Measurements from ENCODE around the gene GPR32. TPM values are rescaled to one million over a fixed set of nuclear protein-coding genes. Genes with fewer than 3 reads are reported as not detected.
A peak's percentile ranks its signal among the peaks of the same experiment; 100 is the strongest.
"Not testable (repeated sequence)": the region's sequence is repeated elsewhere in the genome, so short reads cannot be mapped to it uniquely, and the experiment has no call there.

GPR32 gene
- total RNA-seq, 2 experiments from 2014 or later, result not detected

GRCh38 chr19:50778906-50779430 is 8.7 kb downstream of the GPR32 start:
- Mint-ChIP-seq H3K36me3 (ENCODE audit: low read depth) (no peaks in the 10 kb centered on the region), H3K4me1 (peaks cover 11% of the 10 kb centered on the region), H3K27me3 (peaks cover 49% of the 10 kb centered on the region), H3K9me3 (no peaks in the 10 kb centered on the region), H3K4me3 (no peak overlapping the region), H3K27ac (no peak overlapping the region)
- CTCF ChIA-PET, result interaction anchor here (0.9 kb wide), 1 partner anchor 415 kb away, joined by 5 read pairs; no protein-coding TSS in a partner anchor
- POLR2A ChIA-PET, result interaction anchor here (1.3 kb wide), 1 partner anchor 54 kb away, joined by 5 read pairs; no protein-coding TSS in a partner anchor
- DNase-seq, result no peak

- Mint-ChIP-seq H3K4me3 (no peak overlapping the region), H3K4me1 (peaks cover 11% of the 10 kb centered on the region), H3K36me3 (ENCODE audit: low read depth) (no peaks in the 10 kb centered on the region), H3K27me3 (peaks cover 49% of the 10 kb centered on the region), H3K9me3 (no peaks in the 10 kb centered on the region), H3K27ac (no peak overlapping the region)
- ChIA-PET POLR2A (interaction anchor here (0.6 to 1.3 kb wide), 2 partner anchors 47 to 55 kb away, joined by 5 read pairs; no protein-coding TSS in a partner anchor), CTCF (interaction anchor here (0.9 to 2.5 kb wide), 2 partner anchors 223 to 415 kb away, joined by 5 to 7 read pairs; no protein-coding TSS in a partner anchor)
- DNase-seq, result no peak
Observed at GRCh38 chr19:50779504-50780457, 9.5 kb downstream of the GPR32 start.

- H3K27ac Mint-ChIP-seq, result no peak overlapping the region
- H3K9me3 Mint-ChIP-seq, result no peaks in the 10 kb centered on the region
- DNase-seq, result no peak
- H3K4me1 Mint-ChIP-seq, result peaks cover 11% of the 10 kb centered on the region
- no peak overlapping the region for H3K4me3 Mint-ChIP-seq
- ChIA-PET POLR2A (no interaction called here), CTCF (interaction anchor here (1.2 to 2.5 kb wide), 2 partner anchors 12 to 224 kb away, joined by 5 to 7 read pairs; no protein-coding TSS in a partner anchor)
- peaks cover 47% of the 10 kb centered on the region for H3K27me3 Mint-ChIP-seq
- no peaks in the 10 kb centered on the region for H3K36me3 Mint-ChIP-seq (ENCODE audit: low read depth)
Observed at GRCh38 chr19:50780753-50781435, 10.6 kb downstream of the GPR32 start.

- H3K4me3 Mint-ChIP-seq; DNase-seq; H3K9me3 Mint-ChIP-seq; H3K36me3 Mint-ChIP-seq (ENCODE audit: low read depth); H3K27ac Mint-ChIP-seq: not testable (repeated sequence)
- CTCF ChIA-PET, result interaction anchor here (0.6 to 1.4 kb wide), 4 partner anchors 11 to 427 kb away, joined by 3 to 4 read pairs (median 4); no protein-coding TSS in a partner anchor
- peaks cover 11% of the 10 kb centered on the region for H3K4me1 Mint-ChIP-seq
- H3K27me3 Mint-ChIP-seq, result peaks cover 26% of the 10 kb centered on the region
- POLR2A ChIA-PET, result interaction anchor here (0.6 kb wide), 1 partner anchor 176 kb away, joined by 10 read pairs; no protein-coding TSS in a partner anchor
Observed at GRCh38 chr19:50783848-50784152, 13.5 kb downstream of the GPR32 start.

- Mint-ChIP-seq H3K4me3 (no peak overlapping the region), H3K4me1 (peaks cover 11% of the 10 kb centered on the region), H3K9me3 (no peaks in the 10 kb centered on the region), H3K27me3 (peaks cover 17% of the 10 kb centered on the region), H3K27ac (no peak overlapping the region), H3K36me3 (ENCODE audit: low read depth) (no peaks in the 10 kb centered on the region)
- ChIA-PET POLR2A (no interaction called here), CTCF (interaction anchor here (1.2 to 1.4 kb wide), 2 partner anchors 10 to 428 kb away, joined by 3 to 4 read pairs; no protein-coding TSS in a partner anchor)
- DNase-seq, result no peak
Observed at GRCh38 chr19:50784710-50785109, 14.4 kb downstream of the GPR32 start.

- CTCF ChIA-PET, result no interaction called here
- no peak overlapping the region for H3K4me3 Mint-ChIP-seq
- peaks cover 11% of the 10 kb centered on the region for H3K4me1 Mint-ChIP-seq
- H3K27me3 Mint-ChIP-seq, result peaks cover 11% of the 10 kb centered on the region
- no peaks in the 10 kb centered on the region for H3K36me3 Mint-ChIP-seq (ENCODE audit: low read depth)
- H3K27ac Mint-ChIP-seq, result peak overlapping the region; percentile 31
- no peak for DNase-seq
- H3K9me3 Mint-ChIP-seq, result no peaks in the 10 kb centered on the region
- POLR2A ChIA-PET, result no interaction called here
Observed at GRCh38 chr19:50785329-50785728, 15.1 kb downstream of the GPR32 start.

- H3K36me3 Mint-ChIP-seq (ENCODE audit: low read depth), result no peaks in the 10 kb centered on the region
- no peak for DNase-seq
- H3K27me3 Mint-ChIP-seq, result no peaks in the 10 kb centered on the region
- no peak within 1 kb of the TSS for H3K27ac Mint-ChIP-seq
- no peak within 1 kb of the TSS for H3K4me3 Mint-ChIP-seq
- peaks cover 2% of the 10 kb centered on the region for H3K4me1 Mint-ChIP-seq
- no peaks in the 10 kb centered on the region for H3K9me3 Mint-ChIP-seq
- ChIA-PET CTCF (no interaction called here), POLR2A (no interaction called here)
Observed at GRCh38 chr19:50790396-50790795, 20.1 kb downstream of the GPR32 start, which contains the start of gene ACP4. ACP4 (plus strand) TSS chr19:50790415; CDS start chr19:50790415, 0 bp downstream.

GRCh38 chr19:50790922-50791467 is 20.7 kb downstream of the GPR32 start:
- Mint-ChIP-seq H3K9me3 (no peaks in the 10 kb centered on the region), H3K27ac (no peak overlapping the region), H3K4me1 (peaks cover 2% of the 10 kb centered on the region), H3K27me3 (no peaks in the 10 kb centered on the region), H3K4me3 (no peak overlapping the region), H3K36me3 (ENCODE audit: low read depth) (no peaks in the 10 kb centered on the region)
- CTCF ChIA-PET, result no interaction called here
- DNase-seq, result no peak
- POLR2A ChIA-PET, result no interaction called here

- CTCF ChIA-PET, result no interaction called here
- H3K4me1 Mint-ChIP-seq, result peaks cover 2% of the 10 kb centered on the region
Observed at GRCh38 chr19:50791594-50792271, 21.5 kb downstream of the GPR32 start.

GRCh38 chr19:50792272-50793250 is 22.3 kb downstream of the GPR32 start:
- no peaks in the 10 kb centered on the region for H3K36me3 Mint-ChIP-seq (ENCODE audit: low read depth)
- POLR2A ChIA-PET, result no interaction called here
- H3K9me3 Mint-ChIP-seq, result no peaks in the 10 kb centered on the region
- peaks cover 2% of the 10 kb centered on the region for H3K4me1 Mint-ChIP-seq
- CTCF ChIA-PET, result interaction anchor here (0.7 to 1.8 kb wide), 2 partner anchors 11 to 380 kb away, joined by 4 to 5 read pairs; no protein-coding TSS in a partner anchor
- H3K27ac Mint-ChIP-seq, result no peak overlapping the region
- DNase-seq, result no peak
- no peaks in the 10 kb centered on the region for H3K27me3 Mint-ChIP-seq
- H3K4me3 Mint-ChIP-seq, result no peak overlapping the region

More at GRCh38 chr19:50791594-50792271, 21.5 kb downstream of the GPR32 start:
- H3K27me3 Mint-ChIP-seq, result no peaks in the 10 kb centered on the region
- no peaks in the 10 kb centered on the region for H3K36me3 Mint-ChIP-seq (ENCODE audit: low read depth)
- POLR2A ChIA-PET, result no interaction called here
- H3K9me3 Mint-ChIP-seq, result no peaks in the 10 kb centered on the region
- H3K4me3 Mint-ChIP-seq, result no peak overlapping the region
- no peak for DNase-seq
- H3K27ac Mint-ChIP-seq, result no peak overlapping the region

GRCh38 chr19:50793558-50794065 is 23.3 kb downstream of the GPR32 start:
- no peak for DNase-seq
- Mint-ChIP-seq H3K4me3 (no peak overlapping the region), H3K36me3 (ENCODE audit: low read depth) (peaks cover 5% of the 10 kb centered on the region), H3K27me3 (no peaks in the 10 kb centered on the region), H3K4me1 (peaks cover 2% of the 10 kb centered on the region), H3K27ac (no peak overlapping the region), H3K9me3 (no peaks in the 10 kb centered on the region)
- CTCF ChIA-PET, result interaction anchor here (1.8 kb wide), 1 partner anchor 12 kb away, joined by 5 read pairs; no protein-coding TSS in a partner anchor
- POLR2A ChIA-PET, result no interaction called here

Measured in activated CD4-positive, alpha-beta T cell treated with anti-CD3 and anti-CD28 coated beads, Interleukin-2, amount 10 ng/mL, durations not matched to agents 7 days and 5 days (primary cell).